CD4-positive, alpha-beta T cell treated with Interleukin-4 for 4 hours (primary cell): ENCODE measurements around the gene CPNE5.

Experiments used
- DNase-seq: peaks from one replicate; pipeline ENCODE4 v3.0.0-alpha.2; 2020

The CPNE5 gene

GRCh38 chr6:36856277-36856676 lies 17.0 kb upstream of the CPNE5 start:
- DNase-seq, result no peak

DNA sequence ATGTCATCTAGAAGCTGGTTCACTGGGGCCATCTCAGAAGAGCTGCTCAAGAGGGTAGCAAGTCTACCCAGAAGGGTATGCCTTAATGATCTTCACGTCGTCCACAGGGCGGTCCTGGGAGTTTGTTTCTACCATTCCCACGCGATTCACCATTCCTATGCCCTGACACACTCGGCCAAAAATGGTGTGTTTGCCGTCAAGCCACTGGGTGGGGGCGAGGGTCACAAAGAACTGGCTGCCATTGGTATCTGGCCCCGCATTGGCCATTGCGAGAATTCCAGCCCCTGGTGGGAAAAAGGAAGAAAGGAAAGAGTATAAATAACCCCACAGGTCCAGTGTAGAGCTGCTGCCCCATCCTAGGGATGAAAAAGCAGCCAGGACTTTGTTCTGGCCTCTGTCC lies 16.5 kb upstream of the CPNE5 start:
- no peak for DNase-seq

- DNase-seq, result peak; percentile 4
Observed at GRCh38 chr6:36853325-36853724, 14.1 kb upstream of the CPNE5 start.

DNA sequence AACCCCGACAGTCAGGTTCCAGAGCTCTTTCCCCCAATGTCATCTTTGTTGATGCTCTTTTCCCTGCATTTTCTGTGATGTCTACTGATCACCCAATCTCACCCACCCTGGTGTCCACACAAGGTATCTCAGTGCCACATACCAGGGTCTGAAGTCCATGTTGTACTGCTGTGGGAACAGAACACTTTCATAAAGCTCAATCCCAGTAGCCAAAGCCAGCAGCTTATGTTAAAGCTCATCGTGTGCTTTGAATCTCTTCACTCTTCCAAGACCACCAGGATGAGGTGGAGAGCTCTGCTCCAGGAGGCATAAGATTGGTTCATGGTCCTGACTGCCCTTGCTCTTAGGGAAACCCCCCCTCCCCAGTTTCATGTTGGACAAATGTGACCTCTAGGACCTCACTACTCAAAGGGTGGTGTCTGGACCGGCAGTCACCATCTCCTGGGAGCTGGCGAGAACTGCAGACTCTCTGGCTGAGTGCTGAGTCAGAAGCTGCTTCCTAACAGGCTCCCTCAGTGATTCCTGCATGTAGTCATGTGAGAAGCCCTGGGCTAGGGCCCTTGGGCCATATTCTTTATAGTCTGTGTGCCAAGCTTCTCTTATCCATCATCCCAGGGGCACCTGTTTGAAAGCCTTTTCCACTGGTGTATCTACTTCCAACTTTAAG lies 13.4 kb upstream of the CPNE5 start:
- no peak for DNase-seq

GRCh38 chr6:36851626-36852025 lies 12.4 kb upstream of the CPNE5 start:
- DNase-seq, result no peak

- DNase-seq, result peak; percentile 47
Observed at GRCh38 chr6:36851149-36851614, 11.9 kb upstream of the CPNE5 start.

DNA sequence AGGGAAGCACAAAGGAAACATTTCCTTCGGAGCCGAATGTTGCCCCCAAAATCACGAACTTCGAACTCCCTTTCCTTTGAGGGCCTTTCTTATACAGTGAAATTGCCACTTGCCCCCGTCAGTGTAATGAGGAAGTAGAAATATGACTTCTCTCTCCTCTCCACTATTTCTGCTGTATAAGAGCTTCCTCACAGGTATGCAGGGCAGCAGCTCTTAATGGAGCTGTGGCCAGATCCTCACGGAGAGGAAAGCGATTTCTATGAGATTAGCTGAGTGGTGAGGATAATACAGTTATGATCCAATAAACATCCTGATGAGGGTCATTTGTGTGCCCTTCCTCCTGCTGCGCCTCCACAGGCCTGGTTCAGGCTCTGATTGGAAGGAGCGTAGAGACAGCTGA lies 10.8 kb upstream of the CPNE5 start:
- DNase-seq, result no peak

DNA sequence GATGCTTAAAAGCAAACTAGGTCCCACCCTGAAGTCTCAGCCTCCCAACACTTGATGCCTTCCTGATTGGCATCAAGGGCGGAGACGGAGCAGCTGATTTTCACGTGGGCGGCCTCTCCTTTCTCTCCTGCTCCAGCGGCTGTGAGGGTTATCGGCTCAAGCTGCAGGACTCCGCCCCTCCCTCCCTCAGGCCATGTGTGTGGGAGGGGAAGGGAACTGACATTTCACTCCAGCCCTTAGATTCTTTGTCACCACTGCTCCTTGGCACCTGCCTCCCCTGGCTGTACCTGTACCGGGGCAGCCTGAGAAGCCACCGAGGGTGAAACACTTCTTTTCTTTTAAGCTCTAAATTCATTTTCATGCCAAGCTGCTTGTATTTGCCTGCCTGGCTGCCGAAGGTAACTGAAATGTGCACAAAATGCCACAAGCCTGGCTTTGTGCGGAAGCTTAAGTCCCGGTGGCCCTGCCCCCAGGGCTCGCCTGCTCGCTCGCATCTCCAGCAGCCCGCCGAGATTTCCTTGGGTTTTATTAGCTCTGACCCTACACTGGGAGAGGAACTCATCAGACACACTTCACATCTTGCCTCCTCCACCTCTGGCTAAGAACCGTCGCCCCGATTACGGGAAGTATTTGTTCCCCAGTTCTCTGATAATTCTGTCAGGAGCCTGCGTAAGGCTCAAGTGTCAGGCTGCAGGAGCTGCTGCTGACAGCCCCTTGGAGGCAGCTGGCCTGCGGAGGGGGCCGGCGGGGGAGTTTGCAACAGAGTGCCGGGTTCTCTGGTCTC lies 9.6 kb upstream of the CPNE5 start:
- DNase-seq, result no peak

DNA sequence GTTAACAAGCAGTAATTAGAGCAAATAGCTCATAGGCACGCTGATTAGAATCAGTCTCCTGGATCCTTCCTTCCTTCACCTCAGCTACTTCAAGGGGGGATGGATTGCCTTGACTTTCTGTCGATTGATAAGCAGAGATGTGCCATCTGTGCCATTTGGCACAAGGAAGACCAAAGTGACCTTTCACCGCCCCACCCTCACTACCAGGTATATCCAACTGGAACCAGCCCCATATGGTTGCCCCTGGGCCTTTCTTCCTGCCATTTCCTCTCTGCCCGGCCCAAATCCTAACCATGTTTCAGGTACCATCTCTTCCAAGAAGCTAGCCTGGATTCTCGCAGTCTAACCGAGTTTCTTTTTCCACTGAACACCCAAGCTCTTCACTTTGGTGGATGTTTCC lies 8.7 kb upstream of the CPNE5 start:
- DNase-seq, result no peak

DNA sequence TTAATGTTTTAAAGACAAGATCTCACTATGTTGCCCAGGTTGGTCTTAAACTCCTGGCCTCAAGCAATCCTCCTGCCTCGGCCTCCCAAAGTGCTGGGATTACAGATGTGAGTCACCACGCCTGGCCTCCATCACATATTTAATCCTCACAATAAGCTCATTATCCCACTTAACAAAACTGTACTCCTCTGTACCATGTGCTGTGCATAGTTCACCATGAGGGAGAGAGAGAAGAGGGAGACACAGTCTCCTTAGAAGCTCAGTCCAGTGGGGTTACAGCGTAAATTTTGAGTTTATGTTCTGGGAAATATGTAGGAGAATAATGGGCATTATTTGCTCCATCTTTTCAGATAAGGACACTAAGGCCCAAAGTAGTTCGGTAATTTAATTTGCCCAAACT lies 7.9 kb upstream of the CPNE5 start:
- DNase-seq, result no peak

- no peak for DNase-seq
Observed at GRCh38 chr6:36845233-36845632, 6.0 kb upstream of the CPNE5 start.

GRCh38 chr6:36844232-36845170 lies 5.3 kb upstream of the CPNE5 start:
- no peak for DNase-seq

DNA sequence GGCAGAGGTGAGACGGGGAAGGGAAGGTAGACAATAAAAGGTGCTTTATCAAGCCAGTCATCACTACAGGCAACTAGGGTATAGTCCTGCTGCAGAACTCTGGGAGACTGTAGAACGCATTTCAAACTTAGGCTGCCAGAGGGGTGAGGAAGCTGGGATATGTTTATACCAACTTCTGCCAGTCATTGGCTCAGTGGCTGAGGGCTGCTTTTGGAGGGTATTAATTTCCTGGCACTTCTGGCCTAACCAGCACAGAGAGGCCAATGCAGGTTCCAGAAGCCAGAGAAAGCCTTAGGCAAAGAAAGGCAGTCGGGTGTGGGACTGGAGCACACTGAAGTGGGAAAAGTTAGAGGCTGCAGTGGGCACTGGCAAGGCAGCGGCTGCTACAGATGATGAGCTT lies 3.9 kb upstream of the CPNE5 start:
- no peak for DNase-seq

DNA sequence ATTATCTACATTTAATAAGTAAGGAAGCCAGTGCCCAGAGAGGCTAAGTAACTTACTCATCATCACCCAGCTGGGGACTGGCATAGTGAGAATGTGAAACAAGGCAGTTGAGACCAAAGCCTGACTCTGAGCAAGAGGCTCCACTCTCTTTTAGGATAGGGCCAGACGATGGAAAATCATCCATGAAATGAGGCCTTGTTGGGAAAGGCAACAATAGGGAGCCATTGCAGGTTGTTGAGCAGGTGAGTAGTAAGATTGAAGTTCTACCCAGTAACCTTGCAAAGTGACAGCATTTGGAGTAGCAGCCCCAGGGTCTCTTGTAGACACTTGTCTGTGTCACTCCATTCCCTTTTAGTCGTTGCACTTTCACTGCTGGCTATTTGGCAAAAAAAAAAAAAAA lies 2.5 kb upstream of the CPNE5 start:
- DNase-seq, result no peak

GRCh38 chr6:36840432-36841403 lies 1.5 kb upstream of the CPNE5 start:
- no peak for DNase-seq

GRCh38 chr6:36839749-36840431 lies 646 bp upstream of the CPNE5 start:
- peak; percentile 34 for DNase-seq

- no peak for DNase-seq
Observed at GRCh38 chr6:36837686-36838085, 1.6 kb downstream of the CPNE5 start.

GRCh38 chr6:36837022-36837339 lies 2.3 kb downstream of the CPNE5 start:
- no peak for DNase-seq

DNA sequence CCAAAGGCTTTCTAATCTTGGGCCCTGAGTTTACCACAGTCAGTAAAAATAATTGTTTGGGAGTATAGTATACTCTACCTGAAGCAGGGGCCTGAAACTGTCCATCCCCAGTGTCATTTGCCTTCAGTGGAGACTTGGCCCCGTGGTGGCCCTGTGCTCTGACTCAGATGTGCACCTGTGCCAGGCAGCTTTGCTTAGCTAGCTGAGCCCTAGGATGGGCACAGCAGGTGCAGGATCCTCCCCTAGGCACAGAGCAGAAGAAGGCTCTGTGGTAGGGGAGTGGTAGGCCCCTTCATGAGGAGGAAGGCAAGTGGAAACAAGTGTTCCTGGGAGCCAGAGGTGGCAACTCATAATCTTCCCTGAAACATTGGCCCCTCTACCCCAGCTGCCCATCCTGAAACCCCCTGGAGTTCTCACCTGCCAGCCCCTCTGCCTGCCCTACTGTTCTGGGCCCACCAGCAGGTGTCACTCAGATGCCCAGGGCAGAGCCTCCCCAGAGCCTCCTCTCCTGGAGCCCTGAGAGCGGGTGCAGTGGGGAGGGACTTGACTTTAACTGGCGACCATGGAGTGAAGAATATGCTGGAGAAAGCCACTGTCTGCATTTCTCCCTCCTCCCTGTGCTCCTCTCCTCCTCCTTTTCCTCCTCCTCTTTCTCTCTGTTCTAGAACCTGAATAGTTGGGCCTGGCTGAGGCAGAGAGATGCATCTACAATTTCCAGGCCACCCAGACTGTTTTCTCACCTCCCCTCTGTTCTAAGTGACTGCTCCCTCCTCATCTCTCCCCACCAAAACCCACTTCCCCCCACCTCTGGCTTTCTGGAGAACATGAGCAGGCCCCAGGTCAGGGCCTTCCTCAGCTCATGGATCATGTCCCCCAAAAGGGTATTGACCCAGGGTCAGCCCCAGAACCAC lies 2.9 kb downstream of the CPNE5 start:
- no peak for DNase-seq

- DNase-seq, result no peak
Observed at GRCh38 chr6:36834576-36835341, 4.5 kb downstream of the CPNE5 start.
